Neuronal stem cell (in vitro differentiated cells): ENCODE measurements around the gene ASAH2.
"Not testable (repeated sequence)": the region's sequence is repeated elsewhere in the genome, so short reads cannot be mapped to it uniquely, and the experiment has no call there.

ENCODE experiments used
- DNase-seq: peaks from one replicate; pipeline ENCODE4 v3.0.0-alpha.2; 2013; ENCODE audit warnings: low spot score
- H2AFZ ChIP-seq: one replicate; pipeline ENCODE4 v1.6.1; 2013; ENCODE audit warnings: mild to moderate bottlenecking, low read length, inconsistent platforms
- H2AK5ac ChIP-seq: 2 replicates; pipeline ENCODE4 v1.6.1; 2013; ENCODE audit warnings: low read depth, mild to moderate bottlenecking, inconsistent platforms, low read length, moderate library complexity, mixed read lengths
- H2BK120ac ChIP-seq: 2 replicates; pipeline ENCODE4 v1.6.1; 2013; ENCODE audit warnings: low read depth, mild to moderate bottlenecking, inconsistent platforms, low read length, moderate library complexity, mixed read lengths
- H2BK12ac ChIP-seq: one replicate; pipeline ENCODE4 v1.6.1; 2013; ENCODE audit warnings: low read length, inconsistent platforms
- H2BK15ac ChIP-seq: 2 replicates; pipeline ENCODE4 v1.6.1; 2013; ENCODE audit warnings: mild to moderate bottlenecking, low read length, inconsistent platforms, mixed read lengths
- H2BK5ac ChIP-seq: one replicate; pipeline ENCODE4 v1.6.1; 2013; ENCODE audit warnings: inconsistent platforms, mild to moderate bottlenecking, low read length, moderate library complexity
- H3K14ac ChIP-seq: one replicate; pipeline ENCODE4 v1.6.1; 2013; ENCODE audit warnings: low read length, inconsistent platforms
- H3K18ac ChIP-seq: 2 replicates; pipeline ENCODE4 v1.6.1; 2013; ENCODE audit warnings: low read length, inconsistent platforms
- H3K23ac ChIP-seq: 2 replicates; pipeline ENCODE4 v1.6.1; 2013; ENCODE audit warnings: low read depth, mild to moderate bottlenecking, mixed read lengths, low read length, inconsistent platforms; ENCODE audit not compliant: poor library complexity
- H3K27ac ChIP-seq: replicated peaks from 3 replicates; pipeline ENCODE4 v1.5.1; 2013; ENCODE audit warnings: low read length, inconsistent platforms
- H3K27me3 ChIP-seq, 3 experiments: 2 replicates each; pipeline ENCODE4 v1.6.1; 2013; ENCODE audit warnings: low read length in 3 of 3, mild to moderate bottlenecking in 2 of 3, inconsistent platforms in 1 of 3, low read depth in 1 of 3, mixed read lengths in 1 of 3, moderate library complexity in 1 of 3; ENCODE audit not compliant: control insufficient read depth in 3 of 3, insufficient read depth in 3 of 3
- H3K36me3 ChIP-seq, 2 donors: replicated peaks in 1 of 2; 2 replicates each; pipeline ENCODE4 v1.6.1; 2013; ENCODE audit warnings: low read length in 2 of 2; ENCODE audit not compliant: control insufficient read depth in 2 of 2, insufficient read depth in 2 of 2
- H3K4ac ChIP-seq: 2 replicates; pipeline ENCODE4 v1.6.1; 2013; ENCODE audit warnings: inconsistent platforms, mild to moderate bottlenecking, low read length, moderate library complexity
- H3K4me1 ChIP-seq, 2 donors: 1 replicate in 1 of 2; 2 replicates in 1 of 2; pipeline ENCODE4 v1.6.1; 2013; ENCODE audit warnings: low read length in 2 of 2, low read depth in 1 of 2; ENCODE audit not compliant: control insufficient read depth in 2 of 2, insufficient read depth in 1 of 2
- H3K4me2 ChIP-seq: one replicate; pipeline ENCODE4 v1.6.1; 2013; ENCODE audit warnings: mild to moderate bottlenecking, low read length, inconsistent platforms; ENCODE audit not compliant: insufficient read depth, poor library complexity, severe bottlenecking
- H3K4me3 ChIP-seq, 2 donors: 2 replicates each; pipeline ENCODE4 v1.5.1; 2013; ENCODE audit warnings: low read length in 2 of 2, mild to moderate bottlenecking in 2 of 2, inconsistent platforms in 1 of 2, moderate library complexity in 1 of 2
- H3K79me1 ChIP-seq: one replicate; pipeline ENCODE4 v1.6.1; 2013; ENCODE audit warnings: low read depth, mild to moderate bottlenecking, inconsistent platforms, low read length, moderate library complexity
- H3K9ac ChIP-seq: one replicate; pipeline ENCODE4 v1.6.1; 2013; ENCODE audit warnings: mild to moderate bottlenecking, low read depth, low read length, inconsistent platforms; ENCODE audit not compliant: poor library complexity
- H3K9me3 ChIP-seq, 2 donors: replicated peaks in 1 of 2; 2 replicates each; pipeline versions ENCODE3 to v1.6.1; 2013; ENCODE audit warnings: low read length in 2 of 2, mild to moderate bottlenecking in 2 of 2, inconsistent platforms in 1 of 2, low read depth in 1 of 2, mixed read lengths in 1 of 2, moderate library complexity in 1 of 2; ENCODE audit not compliant: control insufficient read depth in 2 of 2, insufficient read depth in 1 of 2
- H4K8ac ChIP-seq: one replicate; pipeline ENCODE4 v1.6.1; 2013; ENCODE audit warnings: low read depth, mild to moderate bottlenecking, inconsistent platforms, low read length, moderate library complexity
- H4K91ac ChIP-seq: one replicate; pipeline ENCODE4 v1.6.1; 2013; ENCODE audit warnings: low read length, low read depth, mild to moderate bottlenecking, inconsistent platforms; ENCODE audit not compliant: poor library complexity
- WGBS, 2 donors: extraction: QIAGEN DNeasy Blood & Tissue Kit; methylation state at CpG; one replicate each; pipeline ENCODE4 v1.1.7; 2013; ENCODE audit warnings: missing lambda C conversion rate in 2 of 2, mixed read lengths in 1 of 2; ENCODE audit not compliant: insufficient read length in 2 of 2, insufficient replicate concordance in 1 of 2; ENCODE audit errors: extremely low coverage in 2 of 2; 5-methylcytosine and 5-hydroxymethylcytosine counted together

Gene ASAH2

GRCh38 chr10:50267877-50268276, 16.6 kb upstream of the ASAH2 start:
- DNase-seq, H3K9me3 ChIP-seq, H2BK120ac ChIP-seq, H3K36me3 ChIP-seq, H2AFZ ChIP-seq, H3K14ac ChIP-seq, H2BK5ac ChIP-seq, H3K4me1 ChIP-seq, H3K23ac ChIP-seq, H2BK12ac ChIP-seq, H2BK15ac ChIP-seq, H4K91ac ChIP-seq, H3K27ac ChIP-seq, H3K4ac ChIP-seq, H3K18ac ChIP-seq, H4K8ac ChIP-seq, H3K27me3 ChIP-seq, H3K4me2 ChIP-seq, H3K4me3 ChIP-seq, H3K9ac ChIP-seq, H3K79me1 ChIP-seq, H2AK5ac ChIP-seq: not testable (repeated sequence)
- WGBS, 2 donors = no CpG with 5 or more reads among the region's 3 CpGs

- H4K91ac ChIP-seq, H3K79me1 ChIP-seq, H2BK12ac ChIP-seq, H3K18ac ChIP-seq, H3K14ac ChIP-seq, H3K4me1 ChIP-seq, H2AK5ac ChIP-seq, H3K4me2 ChIP-seq, H3K9me3 ChIP-seq, H2BK5ac ChIP-seq, H2AFZ ChIP-seq, H3K9ac ChIP-seq, H2BK15ac ChIP-seq, H3K27ac ChIP-seq, H2BK120ac ChIP-seq, H4K8ac ChIP-seq, DNase-seq, H3K4me3 ChIP-seq, H3K27me3 ChIP-seq, H3K23ac ChIP-seq, H3K4ac ChIP-seq, H3K36me3 ChIP-seq: not testable (repeated sequence)
- WGBS, 2 donors = no CpG with 5 or more reads among the region's 10 CpGs
Observed at GRCh38 chr10:50262625-50263024, 11.3 kb upstream of the ASAH2 start.

GRCh38 chr10:50260791-50261281, 9.5 kb upstream of the ASAH2 start:
- Histone ChIP-seq H3K4me1 (no peaks in the 10 kb centered on the region), H2BK5ac (no peak overlapping the region), H3K14ac (no peak overlapping the region), H3K4ac (no peak overlapping the region), H3K4me3 (no peak overlapping the region), H4K91ac (no peak overlapping the region), H3K27ac (no peak overlapping the region), H2BK120ac (no peak overlapping the region), H3K79me1 (no peaks in the 10 kb centered on the region), H2BK12ac (no peak overlapping the region), H4K8ac (no peak overlapping the region), H3K9ac (no peak overlapping the region), H3K18ac (no peak overlapping the region), H2AFZ (no peak overlapping the region), H3K23ac (no peak overlapping the region), H3K36me3 (no peaks in the 10 kb centered on the region), H2BK15ac (no peak overlapping the region), H3K9me3 (no peaks in the 10 kb centered on the region), H2AK5ac (no peak overlapping the region), H3K27me3 (peaks cover 0 to 3% (median 0%) of the 10 kb centered on the region in 3 experiments), H3K4me2 (no peak overlapping the region)
- DNase-seq = no peak
- no CpG with 5 or more reads among the region's 2 CpGs for WGBS, 2 donors

- no peak overlapping the region for H3K4me3 ChIP-seq
- no peak overlapping the region for H3K14ac ChIP-seq
- no peak overlapping the region for H3K4ac ChIP-seq
- no peak overlapping the region for H2AFZ ChIP-seq
- no peaks in the 10 kb centered on the region for H3K9me3 ChIP-seq
- no peak overlapping the region for H2BK15ac ChIP-seq
- no peaks in the 10 kb centered on the region for H3K79me1 ChIP-seq
- H3K4me2 ChIP-seq = no peak overlapping the region
- H4K91ac ChIP-seq = no peak overlapping the region
- H3K36me3 ChIP-seq = no peaks in the 10 kb centered on the region
- no peak overlapping the region for H2BK5ac ChIP-seq
- H3K9ac ChIP-seq = no peak overlapping the region
- no peak overlapping the region for H3K18ac ChIP-seq
- WGBS, 2 donors = no CpG with 5 or more reads among the region's 2 CpGs
- no peak overlapping the region for H3K23ac ChIP-seq
- H3K27me3 ChIP-seq = peaks cover 0 to 6% (median 0%) of the 10 kb centered on the region in 3 experiments
- H2BK12ac ChIP-seq = no peak overlapping the region
- no peaks in the 10 kb centered on the region for H3K4me1 ChIP-seq
- no peak overlapping the region for H2AK5ac ChIP-seq
- H3K27ac ChIP-seq = no peak overlapping the region
- H2BK120ac ChIP-seq = no peak overlapping the region
- no peak overlapping the region for H4K8ac ChIP-seq
- DNase-seq = no peak
Observed at GRCh38 chr10:50254479-50254878, 3.2 kb upstream of the ASAH2 start.
